Panc1 (cell line): ENCODE measurements around the gene LRRC63. TPM values are rescaled to one million over a fixed set of nuclear protein-coding genes. Genes with fewer than 3 reads are reported as not detected.

ENCODE experiments used
- ATAC-seq: fragments of 200-7000 bp; cut with Tn5 transposase; 2 replicates; pipeline ENCODE4 v1.9.1; 2020; ENCODE audit warnings: mild to moderate bottlenecking, moderate library complexity
- BruUV-seq: library from RNA; stranded (reverse); fragments of 400-500 nt; replicated peaks from 2 replicates; lab custom pipeline; 2021; lab: Mats Ljungman, UMichigan
- CTCF ChIA-PET: fragments of 300-600 bp; sonication (Branson Sonifier 250); formaldehyde crosslinking; loops from one replicate; lab custom pipeline; 2022; ENCODE audit warnings: antibody characterized with exemption; lab: Charles Lee
- POLR2A ChIA-PET: fragments of 300-600 bp; sonication (Branson Sonifier 250); formaldehyde crosslinking; loops from one replicate; lab custom pipeline; 2022; ENCODE audit warnings: antibody characterized with exemption; lab: Charles Lee
- DNase-seq: peaks from one replicate; pipeline ENCODE4 v3.0.0-alpha.2; 2010; ENCODE audit warnings: low read depth, low spot score
- H3K27ac ChIP-seq: 2 replicates; pipeline ENCODE4 v1.5.1; 2011; ENCODE audit warnings: mild to moderate bottlenecking, low read length, inconsistent platforms
- H3K27me3 ChIP-seq: fragments of 200-500 bp; sonication (Bioruptor generic); 2 replicates; pipeline ENCODE4 v1.6.0; 2014; ENCODE audit warnings: low read length, inconsistent platforms; ENCODE audit not compliant: control insufficient read depth, insufficient read depth
- H3K36me3 ChIP-seq: fragments of 200-500 bp; sonication (Bioruptor generic); 2 replicates; pipeline ENCODE4 v1.5.1; 2014; ENCODE audit warnings: inconsistent platforms, mild to moderate bottlenecking, low read length, moderate library complexity; ENCODE audit not compliant: control insufficient read depth, insufficient read depth
- H3K4me1 ChIP-seq: 2 replicates; pipeline ENCODE4 v1.5.1; 2011; ENCODE audit warnings: inconsistent platforms, mild to moderate bottlenecking, low read length, moderate library complexity; ENCODE audit not compliant: control insufficient read depth, insufficient read depth
- H3K4me3 ChIP-seq, 2 experiments: 2 replicates each; pipeline ENCODE4 v1.5.1; 2011 to 2012; ENCODE audit warnings: low read depth in 2 of 2, low read length in 2 of 2, mild to moderate bottlenecking in 2 of 2, inconsistent platforms in 1 of 2, moderate library complexity in 1 of 2
- H3K9me3 ChIP-seq: fragments of 200-500 bp; sonication (Bioruptor generic); 2 replicates; pipeline ENCODE4 v1.5.1; 2014; ENCODE audit warnings: low read depth, mild to moderate bottlenecking, inconsistent platforms, low read length, moderate library complexity; ENCODE audit not compliant: control insufficient read depth, insufficient read depth
- POLR2AphosphoS5 ChIP-seq: IDR thresholded peaks from 2 replicates; pipeline ENCODE4 v1.6.1; 2012; ENCODE audit warnings: mild to moderate bottlenecking, low read depth, low read length, moderate library complexity
- REST ChIP-seq, 2 experiments: IDR thresholded peaks; 2 replicates each; pipeline ENCODE4 v1.6.1; 2011 to 2012; ENCODE audit warnings: low read depth in 2 of 2, control low read depth in 1 of 2, low read length in 1 of 2, mild to moderate bottlenecking in 1 of 2, moderate library complexity in 1 of 2; ENCODE audit not compliant: insufficient read depth in 1 of 2
- SIN3A ChIP-seq: IDR thresholded peaks from 2 replicates; pipeline ENCODE4 v1.6.1; 2012; ENCODE audit warnings: low read depth, mild to moderate bottlenecking, low read length, moderate library complexity, borderline replicate concordance; ENCODE audit not compliant: insufficient read depth
- TCF7L2 ChIP-seq: IDR thresholded peaks from 2 replicates; pipeline ENCODE4 v1.6.1; 2011; ENCODE audit warnings: mild to moderate bottlenecking, low read depth, low read length, inconsistent platforms
- in situ Hi-C: cut with HindIII; loops from 2 replicates; pipeline ENCODE4 v1.10.0; 2016; ENCODE audit warnings: low sequenced_read_pairs, low pct_unique_long_range_greater_than_20kb
- intact Hi-C: fragments of 100-400 bp; cut with micrococcal nuclease; formaldehyde crosslinking; loops from one replicate; pipeline ENCODE4 v1.10.0; 2022; ENCODE audit not compliant: unreplicated experiment
- total RNA-seq: library from RNA; stranded (reverse); gene quantifications from one replicate; pipeline ENCODE4 v1.2.1, GENCODE V29; 2021; ENCODE audit not compliant: unreplicated experiment
- TF ChIP-seq, protein P1 (sequence below): fragments of 450-650 bp; IDR thresholded peaks from 2 replicates; pipeline ENCODE4 v1.5.1; 2017; ENCODE audit warnings: mild to moderate bottlenecking

The LRRC63 gene
- total RNA-seq, 1 experiment from 2014 or later = 0.15 TPM

- Histone ChIP-seq H3K36me3 (no peaks in the 10 kb centered on the region), H3K27ac (no peak overlapping the region), H3K27me3 (no peaks in the 10 kb centered on the region; the same call in 1 of the 2 replicates), H3K4me3 (no peak overlapping the region), H3K9me3 (no peaks in the 10 kb centered on the region), H3K4me1 (no peaks in the 10 kb centered on the region)
- ATAC-seq = no peak
- CTCF ChIA-PET = no interaction called here
- in situ Hi-C loops (no loop called here), intact Hi-C loops (no loop called here)
- no peak for DNase-seq
- POLR2A ChIA-PET = no interaction called here
- TF ChIP-seq, protein P1, sequence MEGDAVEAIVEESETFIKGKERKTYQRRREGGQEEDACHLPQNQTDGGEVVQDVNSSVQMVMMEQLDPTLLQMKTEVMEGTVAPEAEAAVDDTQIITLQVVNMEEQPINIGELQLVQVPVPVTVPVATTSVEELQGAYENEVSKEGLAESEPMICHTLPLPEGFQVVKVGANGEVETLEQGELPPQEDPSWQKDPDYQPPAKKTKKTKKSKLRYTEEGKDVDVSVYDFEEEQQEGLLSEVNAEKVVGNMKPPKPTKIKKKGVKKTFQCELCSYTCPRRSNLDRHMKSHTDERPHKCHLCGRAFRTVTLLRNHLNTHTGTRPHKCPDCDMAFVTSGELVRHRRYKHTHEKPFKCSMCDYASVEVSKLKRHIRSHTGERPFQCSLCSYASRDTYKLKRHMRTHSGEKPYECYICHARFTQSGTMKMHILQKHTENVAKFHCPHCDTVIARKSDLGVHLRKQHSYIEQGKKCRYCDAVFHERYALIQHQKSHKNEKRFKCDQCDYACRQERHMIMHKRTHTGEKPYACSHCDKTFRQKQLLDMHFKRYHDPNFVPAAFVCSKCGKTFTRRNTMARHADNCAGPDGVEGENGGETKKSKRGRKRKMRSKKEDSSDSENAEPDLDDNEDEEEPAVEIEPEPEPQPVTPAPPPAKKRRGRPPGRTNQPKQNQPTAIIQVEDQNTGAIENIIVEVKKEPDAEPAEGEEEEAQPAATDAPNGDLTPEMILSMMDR = no peak
- TF ChIP-seq POLR2AphosphoS5 (no peak), SIN3A (no peak), TCF7L2 (no peak), REST (IDR thresholded peaks at IDR 0.05; ENCODE audit: insufficient read depth in 1 of 2, low read depth in 2 of 2, low read length in 1 of 2) (no peak)
- no TSS peak for BruUV-seq
These were observed 33.6 kb upstream of the LRRC63 start for GRCh38 chr13:46178143-46178542.

GRCh38 chr13:46178821-46179220, 32.9 kb upstream of the LRRC63 start:
- no TSS peak for BruUV-seq
- CTCF ChIA-PET = interaction anchor here (0.6 kb wide), 1 partner anchor 1674 kb away, joined by 3 read pairs; no protein-coding TSS in a partner anchor

More at GRCh38 chr13:46178821-46179220, 32.9 kb upstream of the LRRC63 start:
- no peaks in the 10 kb centered on the region for H3K36me3 ChIP-seq
- no peaks in the 10 kb centered on the region; the same call in 1 of the 2 replicates for H3K27me3 ChIP-seq
- ATAC-seq = no peak
- intact Hi-C loops = no loop called here
- TF ChIP-seq TCF7L2 = no peak
- TF ChIP-seq REST (IDR thresholded peaks at IDR 0.05; ENCODE audit: insufficient read depth in 1 of 2, low read depth in 2 of 2, low read length in 1 of 2) = no peak
- TF ChIP-seq, protein P1 = no peak
- TF ChIP-seq POLR2AphosphoS5 = no peak
- no peak for TF ChIP-seq SIN3A
- no peaks in the 10 kb centered on the region for H3K4me1 ChIP-seq
- no peaks in the 10 kb centered on the region for H3K9me3 ChIP-seq
- in situ Hi-C loops = no loop called here
- H3K4me3 ChIP-seq = no peak overlapping the region
- POLR2A ChIA-PET = no interaction called here
- no peak for DNase-seq
- H3K27ac ChIP-seq = no peak overlapping the region
